SW 1271 (cell line): ENCODE data around the gene GAGE12J.
"Not testable (repeated sequence)": the region's sequence is repeated elsewhere in the genome, so short reads cannot be mapped to it uniquely, and the experiment has no call there.

Source experiments
- DNase-seq, 2 experiments: peaks; one replicate each; lab custom pipeline; 2025; lab: John Stamatoyannopoulos, UW

GAGE12J gene, protein sequence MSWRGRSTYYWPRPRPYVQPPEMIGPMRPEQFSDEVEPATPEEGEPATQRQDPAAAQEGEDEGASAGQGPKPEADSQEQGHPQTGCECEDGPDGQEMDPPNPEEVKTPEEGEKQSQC

DNA sequence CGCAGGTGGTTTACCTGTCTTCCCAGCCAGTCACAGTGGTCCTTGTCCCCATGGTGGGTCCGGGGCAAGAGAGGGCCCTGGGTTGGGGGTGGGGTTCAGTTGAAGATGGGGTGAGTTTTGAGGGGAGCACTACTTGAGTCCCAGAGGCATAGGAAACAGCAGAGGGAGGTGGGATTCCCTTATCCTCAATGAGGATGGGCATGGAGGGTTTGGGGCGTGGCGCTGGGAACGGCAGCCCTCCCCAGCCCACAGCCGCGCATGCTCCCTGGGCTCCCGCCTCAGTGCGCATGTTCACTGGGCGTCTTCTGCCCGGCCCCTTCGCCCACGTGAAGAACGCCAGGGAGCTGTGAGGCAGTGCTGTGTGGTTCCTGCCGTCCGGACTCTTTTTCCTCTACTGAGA lies at the start of gene GAGE12J:
Gene GAGE12J (plus strand): TSS at position 301 of the 400 bp plus-strand sequence. CDS start 1,157 bp downstream, outside the sequence.
- not testable (repeated sequence) for DNase-seq

DNA sequence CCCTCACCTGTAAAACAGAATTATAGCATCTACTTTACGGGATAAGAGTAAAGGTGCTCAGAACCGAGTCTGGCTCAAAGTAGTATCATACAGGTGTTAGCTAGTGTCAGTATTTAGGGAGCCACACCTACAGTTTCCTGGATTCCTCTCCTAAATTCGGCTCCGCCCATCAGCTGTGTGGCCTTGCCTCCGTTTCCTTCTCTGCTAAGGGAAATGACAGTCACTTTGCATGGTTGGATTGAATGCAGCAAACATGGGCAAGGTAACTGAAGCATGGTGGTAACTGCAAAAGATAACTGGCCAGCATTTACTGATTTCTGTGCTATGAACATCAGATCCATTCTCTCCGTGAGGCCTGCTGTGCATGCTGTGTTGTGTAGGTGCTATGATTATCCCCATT lies 49.4 kb upstream of the GAGE12J start:
- no peak for DNase-seq

DNA sequence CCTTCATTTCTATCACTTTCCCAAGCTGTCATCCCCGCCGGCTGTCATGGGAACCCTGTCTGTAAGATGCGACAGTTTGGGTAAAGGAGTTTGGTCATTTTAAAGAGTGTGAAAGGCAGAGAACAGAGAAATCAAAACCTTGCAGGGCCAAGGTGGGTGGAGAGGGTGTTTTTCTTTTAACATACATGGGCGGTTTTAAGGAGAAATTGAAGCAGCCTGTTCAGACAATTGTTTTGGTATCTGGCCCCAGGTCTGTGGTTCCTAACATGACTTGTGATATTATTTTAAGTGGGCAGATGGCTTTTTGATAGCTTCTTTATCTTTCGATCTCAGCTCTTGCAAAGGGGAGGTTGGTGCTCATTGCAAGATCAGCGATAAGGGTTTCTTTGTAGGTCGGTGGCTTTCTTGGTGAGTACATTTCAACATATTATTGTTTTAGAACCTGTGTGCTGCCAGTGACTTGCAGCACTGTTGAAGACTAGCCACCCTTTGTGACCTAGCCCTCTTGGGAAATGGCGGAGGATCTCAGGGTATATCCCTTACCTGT lies 48.6 kb upstream of the GAGE12J start:
- no peak for DNase-seq

DNA sequence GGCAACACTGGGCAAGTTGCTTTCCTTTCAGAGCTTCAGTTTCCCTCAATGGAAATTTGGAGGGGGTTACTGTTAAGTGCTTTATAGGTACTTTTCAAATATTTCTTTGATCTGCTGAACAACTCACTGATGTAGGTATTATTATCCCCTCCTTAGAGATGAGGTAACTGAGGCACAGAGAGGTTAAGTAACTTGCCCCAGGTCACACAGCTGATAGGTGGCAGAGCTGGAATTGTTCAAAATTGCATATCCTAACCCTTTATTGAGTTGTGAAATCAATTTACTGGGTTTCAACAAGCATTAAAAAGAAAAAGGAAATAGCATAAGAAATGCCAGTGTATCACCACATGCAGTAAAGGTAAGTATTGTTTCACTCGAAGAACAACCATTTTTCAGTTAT lies 45.6 kb upstream of the GAGE12J start:
- DNase-seq = no peak

DNA sequence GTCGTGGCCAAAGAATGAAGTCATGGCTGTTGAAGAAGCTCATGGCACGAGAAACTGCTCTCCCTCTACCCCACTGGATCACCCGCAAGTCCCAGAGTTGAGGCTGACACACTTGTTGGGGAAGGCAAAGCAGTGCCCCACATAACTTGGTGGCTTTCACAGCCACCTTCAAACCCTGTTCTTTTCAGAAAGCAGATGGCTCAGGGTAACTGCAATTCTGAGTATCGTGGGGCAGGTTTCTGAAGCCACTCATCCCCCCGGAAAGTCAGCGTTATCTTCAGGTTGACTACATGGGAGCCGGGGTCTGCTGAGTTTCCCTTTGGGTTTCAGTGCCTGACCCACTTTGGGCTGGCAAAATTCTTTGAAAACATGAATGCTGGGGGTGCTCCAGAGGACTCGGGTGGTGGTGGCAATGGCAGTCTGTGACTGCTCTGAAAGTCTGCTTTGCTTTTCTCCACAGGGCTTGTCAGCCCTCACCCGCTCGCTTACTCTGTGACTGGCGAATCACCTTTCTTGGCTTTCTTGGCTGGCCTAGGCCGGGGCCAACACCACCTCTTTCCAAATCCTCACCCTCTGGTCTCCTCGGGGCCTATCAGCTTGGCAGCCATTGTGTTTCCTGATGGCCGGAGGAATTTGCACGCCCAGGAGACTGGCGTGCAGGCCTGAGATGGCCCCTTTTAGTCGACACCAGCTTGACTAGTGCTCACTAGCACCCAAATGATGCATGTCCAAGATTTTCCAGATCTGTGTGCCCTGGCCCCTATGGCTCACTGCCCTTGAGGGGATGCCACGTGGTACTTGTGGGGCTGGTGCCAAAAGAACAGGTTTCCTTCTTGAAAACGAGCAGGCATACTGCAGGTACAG lies 44.9 kb upstream of the GAGE12J start:
- no peak for DNase-seq

DNA sequence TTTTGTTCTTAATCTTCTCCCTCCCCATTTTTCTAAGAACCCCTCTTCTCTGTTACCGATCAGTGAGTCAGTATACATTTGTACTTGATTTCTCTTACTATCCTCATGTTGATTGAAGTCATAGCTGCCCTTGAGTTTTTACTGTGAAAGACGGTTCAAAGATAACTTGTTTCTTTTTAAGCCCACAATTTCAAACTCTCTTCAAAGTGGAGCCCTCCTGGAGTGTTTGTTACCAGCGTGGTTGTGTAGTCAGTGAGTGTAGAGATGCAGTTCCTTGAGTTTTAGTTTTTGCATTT lies 44.4 kb upstream of the GAGE12J start:
- DNase-seq = no peak

DNA sequence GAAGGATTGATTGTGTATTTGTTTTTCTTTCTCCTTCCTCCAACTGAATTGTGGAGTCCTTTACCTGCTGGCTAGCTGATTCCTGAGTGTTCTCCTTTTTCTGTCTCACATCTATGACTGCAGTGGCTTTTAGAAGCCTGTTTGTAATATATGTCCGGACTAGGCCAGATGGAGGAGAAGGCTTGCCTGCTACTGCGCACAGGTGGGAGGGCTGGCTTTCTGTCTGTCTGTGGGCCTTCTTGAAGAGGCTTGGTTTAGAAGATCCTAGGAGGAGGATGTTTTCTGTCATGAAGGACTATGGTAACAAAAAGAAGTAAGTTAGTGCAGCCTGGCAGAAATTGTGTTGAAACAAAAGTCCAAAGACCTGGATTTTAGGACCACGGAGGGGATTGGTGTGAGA lies 43.8 kb upstream of the GAGE12J start:
- DNase-seq = no peak

DNA sequence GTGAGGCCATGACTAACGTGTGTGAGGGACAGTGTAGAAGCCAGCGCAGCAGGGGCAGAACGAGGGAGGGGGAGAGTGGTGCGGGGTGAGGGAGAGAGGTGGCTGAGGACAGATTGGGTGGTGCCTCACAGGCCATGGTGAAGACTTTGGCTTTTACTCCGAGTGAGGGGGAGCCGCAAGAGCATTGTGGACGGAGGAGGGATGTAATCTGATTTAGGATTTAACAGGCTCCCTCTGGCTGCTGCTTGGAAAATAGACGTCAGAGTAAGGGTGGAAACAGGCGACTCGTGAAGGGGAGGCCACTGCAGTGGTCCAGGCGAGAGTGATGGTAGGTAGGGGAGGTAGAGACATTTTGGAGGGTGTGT lies 39.2 kb upstream of the GAGE12J start:
- DNase-seq = no peak

DNA sequence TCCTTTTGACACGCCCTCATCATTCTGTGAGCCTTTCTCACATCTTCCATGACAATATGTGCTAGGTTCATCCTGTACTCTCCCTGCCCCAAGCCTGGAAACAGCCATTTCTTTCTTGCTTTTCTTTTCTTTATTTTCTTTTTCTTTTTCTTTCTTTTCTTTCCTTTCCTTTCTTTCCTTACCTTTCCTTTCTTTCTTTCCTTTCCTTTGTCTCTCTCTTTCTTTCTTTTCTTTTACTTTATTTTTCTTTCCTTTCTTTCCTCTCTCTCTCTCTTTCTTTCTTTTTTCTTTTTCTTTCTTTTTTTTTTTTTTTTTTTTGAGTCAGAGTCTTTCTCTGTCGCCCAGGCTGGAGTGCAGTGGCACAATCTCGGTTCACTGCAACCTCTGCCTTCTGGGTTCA lies 37.6 kb upstream of the GAGE12J start:
- no peak for DNase-seq

DNA sequence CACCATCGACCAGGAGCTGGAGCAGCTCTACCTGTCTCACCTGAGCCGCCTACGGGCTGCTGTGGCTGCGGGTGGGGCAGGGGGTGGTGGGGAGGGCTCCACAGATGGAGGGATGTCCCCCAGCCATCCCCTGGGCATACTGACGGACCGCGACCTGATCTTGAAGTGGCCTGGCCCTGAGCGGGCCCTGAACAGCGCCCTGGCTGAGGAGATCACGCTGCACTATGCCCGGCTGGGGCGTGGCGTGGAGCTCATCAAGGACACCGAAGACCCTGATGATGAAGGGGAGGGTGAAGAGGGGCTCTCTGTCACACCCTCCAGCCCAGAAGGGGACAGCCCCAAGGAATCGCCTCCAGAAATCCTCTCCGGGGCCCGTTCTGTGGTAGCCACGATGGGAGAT lies 35.7 kb upstream of the GAGE12J start:
- DNase-seq = no peak

DNA sequence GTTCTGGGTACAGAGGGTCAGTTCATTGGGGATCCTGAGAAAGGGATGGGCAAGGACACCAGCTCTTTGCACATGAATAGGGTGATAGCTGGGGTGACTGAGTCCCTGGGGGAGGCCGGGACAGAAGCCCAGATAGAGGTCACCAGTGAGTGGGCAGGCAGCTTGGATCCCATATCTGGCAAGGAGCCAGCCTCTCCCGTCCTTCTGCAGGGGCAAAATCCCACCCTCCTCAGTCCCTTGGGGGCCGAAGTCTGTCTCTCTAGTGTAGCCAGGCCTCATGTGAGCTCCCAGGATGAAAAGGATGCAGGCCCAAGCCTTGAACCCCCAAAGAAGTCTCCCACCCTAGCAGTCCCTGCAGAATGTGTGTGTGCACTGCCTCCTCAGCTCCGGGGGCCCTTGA lies 35.3 kb upstream of the GAGE12J start:
- DNase-seq = no peak

DNA sequence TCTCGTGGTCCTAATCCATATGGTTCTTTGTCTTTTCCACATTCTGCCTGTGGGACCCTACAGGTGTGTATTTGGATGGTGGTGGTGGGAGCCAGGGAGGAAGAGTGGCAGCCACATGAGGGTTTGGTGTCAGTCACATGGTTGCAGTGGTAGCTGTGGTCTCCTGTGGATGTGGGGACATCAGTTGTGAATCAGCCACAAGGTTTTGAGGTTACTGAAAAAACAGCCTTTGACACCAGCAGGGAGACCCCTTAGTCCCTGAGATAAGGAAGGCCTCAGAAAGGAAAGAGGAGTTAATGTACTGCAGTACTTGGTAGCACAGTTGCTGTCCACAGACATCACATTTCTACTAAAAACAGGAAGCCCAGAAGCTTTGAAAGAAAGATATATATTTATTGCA lies 34.2 kb upstream of the GAGE12J start:
- no peak for DNase-seq

DNA sequence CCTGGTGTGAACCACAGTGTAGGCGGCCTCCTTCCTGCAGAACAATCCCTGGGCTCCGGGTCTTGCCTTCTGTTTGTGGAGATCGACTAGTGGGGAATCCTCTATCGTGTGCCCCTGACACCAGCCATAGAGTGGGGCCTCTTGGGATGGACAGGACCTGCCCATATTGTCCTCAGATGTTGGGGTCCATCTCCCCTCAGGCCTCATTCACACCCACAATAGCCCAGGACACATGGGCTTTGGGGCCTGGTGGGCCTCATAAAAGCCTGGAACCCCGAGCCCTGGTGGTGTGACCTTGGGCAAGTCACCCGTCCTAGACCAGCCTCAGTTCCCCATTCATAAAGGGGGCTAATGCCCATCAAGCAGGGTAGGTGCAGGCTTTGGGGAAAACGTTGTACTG lies 31.6 kb upstream of the GAGE12J start:
- no peak for DNase-seq

DNA sequence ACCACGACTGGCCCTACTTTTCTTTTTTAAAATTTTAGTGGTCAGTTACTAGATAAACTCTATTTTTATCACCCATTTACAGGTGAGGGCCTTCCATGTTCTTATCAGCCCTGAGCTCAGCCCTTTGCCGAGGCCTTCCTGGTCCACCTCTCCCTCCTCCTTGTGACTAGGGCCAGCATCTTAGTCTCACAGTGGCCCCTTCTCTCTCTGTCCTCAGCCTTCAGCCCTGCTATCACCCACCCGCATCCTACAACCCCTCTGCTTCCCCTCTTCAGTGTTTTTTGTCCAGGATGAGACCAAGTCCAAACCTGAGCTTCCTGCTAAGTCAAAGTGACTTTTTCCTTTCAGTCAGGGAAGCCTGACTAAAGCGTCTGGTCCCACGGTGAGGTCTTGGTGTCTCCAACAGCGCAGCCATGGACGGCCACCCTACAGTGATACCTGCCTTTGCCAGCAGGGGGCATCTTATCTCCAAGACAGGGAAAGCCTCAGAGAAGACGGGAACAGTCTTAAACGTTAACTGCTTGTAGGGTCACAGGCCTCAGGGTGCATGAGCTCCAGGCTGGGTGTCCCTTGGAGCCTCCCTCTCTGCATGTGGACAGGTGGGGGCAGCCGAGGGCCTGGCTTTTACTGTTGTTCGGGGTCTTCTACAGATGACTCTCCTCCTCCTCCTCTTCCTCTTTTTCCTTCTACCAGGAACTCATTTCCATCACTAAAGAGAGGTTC lies 30.1 kb upstream of the GAGE12J start:
- DNase-seq = peak in 1 of 2 experiments; percentile 8

DNA sequence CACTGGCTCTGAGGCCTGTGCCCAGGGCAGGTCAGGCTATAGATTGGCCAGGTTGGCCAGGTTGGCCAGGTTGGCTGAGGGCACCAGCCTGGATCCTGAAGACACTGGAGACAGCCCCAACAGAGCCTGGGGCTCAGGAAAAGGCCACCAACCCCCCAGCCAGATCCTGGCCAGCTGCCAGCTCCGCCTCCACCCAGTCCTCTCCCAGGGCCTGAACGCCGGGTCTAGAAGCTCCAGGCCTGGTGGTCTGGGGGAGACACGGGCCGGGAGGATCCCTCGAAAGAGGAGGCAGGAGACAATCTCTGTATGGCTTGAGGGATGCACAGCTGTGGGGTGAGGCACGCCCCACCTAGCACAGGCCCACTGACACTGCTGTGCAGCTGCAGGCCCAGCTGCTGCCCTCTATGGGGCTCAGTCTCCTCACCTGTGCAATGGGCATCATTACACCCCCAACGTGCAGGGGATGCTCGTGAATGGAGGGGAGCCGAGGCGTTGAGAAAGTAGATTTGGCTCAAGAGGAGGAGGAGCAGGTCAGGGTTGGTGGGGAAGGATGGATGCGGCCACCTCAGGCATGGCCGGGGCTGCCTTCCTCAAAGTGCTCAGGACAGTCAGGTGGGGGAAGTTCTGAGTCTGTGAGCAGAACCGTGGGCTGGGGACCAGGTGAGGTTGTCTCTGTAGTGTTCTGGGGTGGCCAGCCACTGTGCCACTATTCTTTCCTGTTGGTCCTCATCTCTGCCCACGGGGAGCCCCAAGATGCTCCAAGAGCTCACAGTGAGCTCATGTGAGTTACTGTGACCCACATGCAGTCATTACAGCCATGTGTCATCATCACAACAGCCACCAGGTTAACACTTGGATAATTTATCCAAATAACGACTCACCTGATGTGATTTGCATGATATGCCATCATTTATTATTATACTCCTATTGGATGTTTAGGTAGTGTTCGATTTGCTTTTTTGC lies 29.2 kb upstream of the GAGE12J start:
- no peak for DNase-seq

DNA sequence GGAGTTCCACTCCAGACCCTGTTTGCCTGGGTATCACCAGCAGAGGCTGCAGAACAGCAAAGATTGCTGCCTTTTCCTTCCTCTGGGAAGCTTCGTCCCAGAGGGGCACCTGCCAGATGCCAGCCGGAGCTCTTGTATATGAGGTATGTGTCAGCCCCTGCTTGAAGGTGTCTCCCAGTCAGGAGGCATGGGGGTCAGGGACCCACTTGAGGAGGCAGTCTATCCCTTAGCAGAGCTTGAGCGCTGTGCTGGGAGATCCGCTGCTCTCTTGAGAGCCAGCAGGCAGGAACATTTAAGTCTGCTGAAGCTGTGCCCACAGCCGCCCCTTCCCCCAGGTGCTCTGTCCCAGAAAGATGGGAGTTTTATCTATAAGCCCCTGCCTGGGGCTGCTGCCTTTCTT lies 22.5 kb upstream of the GAGE12J start:
- DNase-seq = not testable (repeated sequence)

DNA sequence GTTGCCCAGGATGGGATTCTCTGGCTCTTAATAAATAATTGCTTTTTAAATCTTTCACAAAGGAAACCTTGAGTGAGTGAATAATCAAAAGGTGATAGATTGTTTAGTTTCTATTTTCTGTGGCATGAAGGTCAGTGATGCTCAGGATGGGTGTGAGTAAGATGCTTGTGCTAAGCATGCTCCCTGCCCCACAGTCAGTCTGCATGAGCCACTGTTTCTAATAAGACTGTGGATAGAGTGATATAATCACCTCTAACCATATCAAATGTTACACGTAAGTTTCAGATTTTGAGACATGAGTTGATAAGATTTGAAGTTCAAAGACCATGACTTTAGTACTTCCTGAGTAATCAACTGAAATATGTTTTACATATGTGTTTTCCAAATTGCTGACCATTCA lies 21.1 kb upstream of the GAGE12J start:
- DNase-seq = no peak

DNA sequence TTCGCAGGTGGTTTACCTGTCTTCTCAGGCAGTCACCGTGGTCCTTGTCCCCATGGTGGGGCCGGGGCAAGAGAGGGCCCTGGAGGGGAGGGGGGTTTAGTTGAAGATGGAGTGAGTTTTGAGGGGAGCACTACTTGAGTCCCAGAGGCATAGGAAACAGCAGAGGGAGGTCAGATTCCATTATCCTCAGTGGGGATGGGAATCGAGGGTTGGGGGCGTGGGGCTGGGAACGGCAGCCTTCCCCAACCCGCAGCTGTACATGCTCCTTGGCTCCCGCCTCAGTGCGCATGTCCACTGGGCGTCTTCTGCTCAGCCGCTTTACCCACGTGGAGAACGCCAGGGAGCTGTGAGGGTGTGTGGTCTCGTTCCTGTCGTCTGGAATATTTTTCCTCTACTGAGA lies 18.5 kb upstream of the GAGE12J start, which contains the start of gene GAGE10:
Gene GAGE10 (plus strand): TSS at position 301 of the 400 bp plus-strand sequence. CDS start 1,214 bp downstream, outside the sequence.
- DNase-seq = no peak

DNA sequence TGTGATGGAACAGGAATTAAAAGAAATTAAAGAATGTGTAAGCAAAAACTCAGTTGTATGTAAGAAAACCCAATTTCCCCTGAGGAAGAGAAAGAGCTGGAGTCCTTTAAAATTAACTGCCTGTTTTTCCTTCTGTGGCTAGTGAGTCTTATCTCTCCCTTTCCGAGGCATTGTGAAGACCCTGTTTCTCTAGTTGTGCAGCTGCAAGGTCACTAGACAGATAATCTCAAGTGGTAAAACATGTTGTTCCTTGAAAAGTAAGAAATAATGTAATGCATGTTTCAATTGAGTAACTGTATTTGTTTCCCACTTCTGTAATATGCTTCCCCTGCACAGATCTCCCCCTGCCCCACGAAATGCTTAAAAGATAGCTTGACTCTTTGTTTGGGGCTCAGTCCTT lies 14.1 kb upstream of the GAGE12J start:
- not testable (repeated sequence) for DNase-seq

DNA sequence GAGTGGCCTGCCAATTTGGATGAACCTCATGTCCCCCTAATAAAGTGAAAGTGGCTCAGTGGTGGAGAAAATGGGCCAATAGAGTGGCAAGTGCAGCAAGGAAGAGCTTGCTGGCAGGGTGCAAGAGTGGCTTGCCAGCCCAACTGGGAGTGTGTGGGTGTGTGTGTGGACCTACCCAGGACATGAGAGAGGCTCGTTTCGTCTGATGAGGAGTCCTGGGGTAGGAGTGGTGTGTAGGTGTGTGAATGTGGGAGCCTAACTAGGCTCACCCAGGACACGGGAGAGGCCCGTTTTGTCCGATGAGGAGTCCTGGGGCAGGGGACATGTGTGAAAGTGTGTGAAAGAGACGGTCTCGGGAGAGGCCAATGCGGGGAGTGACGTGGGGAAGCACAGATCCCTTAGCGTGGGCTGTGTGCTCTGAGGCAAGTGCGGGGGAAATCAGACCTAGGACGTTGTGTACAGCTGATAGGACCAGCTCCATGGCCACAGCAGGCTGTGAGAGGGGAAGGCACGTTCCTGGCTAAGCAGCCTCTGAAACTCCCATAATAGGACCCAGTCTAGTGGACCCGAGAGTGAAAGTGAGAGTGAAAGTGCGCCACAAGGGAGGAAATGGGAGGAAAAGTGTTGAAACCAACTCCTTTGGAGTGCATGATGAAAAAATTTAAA lies 13.1 kb upstream of the GAGE12J start:
- no peak for DNase-seq

DNA sequence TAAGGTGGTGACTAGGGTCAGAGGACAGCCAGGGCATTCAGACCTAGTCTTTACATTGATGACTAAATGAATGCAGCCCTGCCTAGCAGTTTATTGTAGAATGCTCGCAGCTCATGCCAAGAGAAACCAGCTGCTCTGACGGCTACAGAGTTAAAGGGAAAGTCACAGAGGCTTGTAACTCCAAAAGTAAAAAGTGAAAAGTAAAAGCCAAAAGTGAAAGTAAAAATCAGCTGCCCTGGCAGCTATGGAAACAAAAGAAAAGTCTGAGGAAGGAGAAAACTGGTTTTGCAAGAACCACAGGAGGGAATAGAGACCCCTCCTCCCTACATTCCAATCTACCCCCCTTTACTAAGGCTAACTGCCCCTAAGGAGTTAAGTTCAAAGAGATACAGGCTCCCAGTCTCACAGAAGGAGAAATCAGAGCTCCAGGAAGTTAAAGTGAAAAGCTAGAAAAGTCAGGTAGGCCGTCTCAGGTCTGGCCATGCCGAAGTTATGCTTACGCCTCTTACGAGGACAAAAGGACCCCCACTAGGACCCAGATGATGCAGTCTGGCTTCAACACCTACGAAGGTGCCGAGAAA lies 12.3 kb upstream of the GAGE12J start:
- no peak for DNase-seq
